ENCODE results near the gene ARID1A. TPM values are rescaled to one million over a fixed set of nuclear protein-coding genes. Genes with fewer than 3 reads are reported as not detected.
A peak's percentile ranks its signal among the peaks of the same experiment; 100 is the strongest.

The ARID1A gene
- total RNA-seq, 2 experiments from 2014 or later: 55.2 to 123 TPM

DNA sequence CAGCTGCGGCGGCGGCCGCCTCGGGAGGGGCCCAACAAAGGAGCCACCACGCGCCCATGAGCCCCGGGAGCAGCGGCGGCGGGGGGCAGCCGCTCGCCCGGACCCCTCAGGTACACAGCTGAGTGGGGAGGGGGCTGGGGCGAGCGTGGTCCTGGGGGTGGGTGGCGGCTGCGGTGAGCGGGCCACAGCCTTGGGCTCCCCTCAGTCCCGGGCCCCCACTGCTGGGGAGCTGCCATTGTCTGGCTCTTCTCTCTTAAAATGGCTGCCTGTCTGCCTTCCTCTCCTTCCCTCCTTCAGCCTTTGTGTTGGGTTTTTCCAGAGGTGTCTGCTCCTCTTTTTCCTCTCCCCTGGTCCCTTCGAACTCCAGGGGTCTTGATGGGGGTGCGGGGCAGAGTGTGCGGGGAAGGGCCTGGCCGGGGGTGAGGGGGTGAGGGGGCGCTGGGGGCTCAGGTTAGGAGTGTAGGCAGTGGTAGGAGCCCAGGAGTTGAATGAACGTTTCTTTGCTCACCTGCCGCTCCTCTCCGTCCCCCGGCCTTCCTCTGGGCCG lies 1.7 kb downstream of the ARID1A start:
- peaks cover 43% of the 10 kb centered on the region for H3K36me3 ChIP-seq (ENCODE audit: insufficient read depth, low read length)
- CTCF ChIA-PET (ENCODE audit: unreplicated experiment): interaction anchor here (0.6 to 1.0 kb wide), 4 partner anchors 9 to 1812 kb away, joined by 3 to 12 read pairs (median 5); no protein-coding TSS in a partner anchor
- H4K20me1 ChIP-seq (ENCODE audit: insufficient read depth, low read length): peaks cover 44% of the 10 kb centered on the region
- no peaks in the 10 kb centered on the region for H3K9me2 ChIP-seq (ENCODE audit: insufficient read depth, low read length)
- H3K4me1 ChIP-seq (ENCODE audit: insufficient read depth, low read length, poor library complexity, severe bottlenecking): peaks cover 63% of the 10 kb centered on the region
- H3K9me3 ChIP-seq (ENCODE audit: low read length): no peaks in the 10 kb centered on the region
- peak overlapping the region; percentile 95 for H3K27ac ChIP-seq (ENCODE audit: low read depth, low read length, poor library complexity, severe bottlenecking)
- H2AFZ ChIP-seq (ENCODE audit: low read length): no peak overlapping the region
- DNase-seq (ENCODE audit: low spot score): peak; percentile 49
- POLR2A ChIA-PET: interaction anchor here (0.7 to 4.0 kb wide), 9 partner anchors 8 to 168 kb away, joined by 3 to 24 read pairs (median 5); partner anchors contain the start of gene PIGV
- H3K4me3 ChIP-seq (ENCODE audit: low read depth, low read length, poor library complexity, severe bottlenecking): peak overlapping the region; percentile 87
- H3K4me2 ChIP-seq (ENCODE audit: low read length): peak overlapping the region; percentile 75
- TF ChIP-seq CTCF (conservative IDR thresholded peaks at IDR 0.05; ENCODE audit: low read length): no peak
- TF ChIP-seq EZH2phosphoT487 (IDR thresholded peaks at IDR 0.05; ENCODE audit: borderline replicate concordance, low read depth, low read length): no peak
- intact Hi-C loops (cut with micrococcal nuclease; ENCODE audit: unreplicated experiment): loop anchor here (2.0 kb wide), 1 partner anchor 27 kb away; no protein-coding TSS in a partner anchor
- peaks cover 73% of the 10 kb centered on the region for H3K79me2 ChIP-seq (ENCODE audit: insufficient read depth, low read depth, low read length)
- no TSS peak for BruUV-seq (replicated peaks)

GRCh38 chr1:26697978-26698849 lies 2.4 kb downstream of the ARID1A start:
- no TSS peak for BruUV-seq (replicated peaks)
- no peaks in the 10 kb centered on the region for H3K9me2 ChIP-seq (ENCODE audit: insufficient read depth, low read length)
- peak overlapping the region; percentile 95 for H3K27ac ChIP-seq (ENCODE audit: low read depth, low read length, poor library complexity, severe bottlenecking)
- ChIA-PET POLR2A (interaction anchor here (0.7 to 4.0 kb wide), 9 partner anchors 8 to 167 kb away, joined by 3 to 24 read pairs (median 6); partner anchors contain the start of gene PIGV), CTCF (ENCODE audit: unreplicated experiment) (interaction anchor here (1.0 kb wide), 1 partner anchor 90 kb away, joined by 3 read pairs; no protein-coding TSS in a partner anchor)
- DNase-seq (ENCODE audit: low spot score): peak; percentile 77
- peak overlapping the region; percentile 87 for H3K4me3 ChIP-seq (ENCODE audit: low read depth, low read length, poor library complexity, severe bottlenecking)
- intact Hi-C loops (cut with micrococcal nuclease; ENCODE audit: unreplicated experiment): loop anchor here (1.0 to 2.0 kb wide), 2 partner anchors 27 to 91 kb away; no protein-coding TSS in a partner anchor
- H3K9me3 ChIP-seq (ENCODE audit: low read length): no peaks in the 10 kb centered on the region
- H3K79me2 ChIP-seq (ENCODE audit: insufficient read depth, low read depth, low read length): peaks cover 80% of the 10 kb centered on the region
- peaks cover 50% of the 10 kb centered on the region for H3K36me3 ChIP-seq (ENCODE audit: insufficient read depth, low read length)
- TF ChIP-seq EZH2phosphoT487 (IDR thresholded peaks at IDR 0.05; ENCODE audit: borderline replicate concordance, low read depth, low read length) (no peak), CTCF (conservative IDR thresholded peaks at IDR 0.05; ENCODE audit: low read length) (no peak)
- peaks cover 51% of the 10 kb centered on the region for H4K20me1 ChIP-seq (ENCODE audit: insufficient read depth, low read length)
- no peak overlapping the region for H2AFZ ChIP-seq (ENCODE audit: low read length)
- H3K4me2 ChIP-seq (ENCODE audit: low read length): peak overlapping the region; percentile 75
- peaks cover 68% of the 10 kb centered on the region for H3K4me1 ChIP-seq (ENCODE audit: insufficient read depth, low read length, poor library complexity, severe bottlenecking)

Data from OCI-LY7 (cell line).